Activated naive CD4-positive, alpha-beta T cell treated with anti-CD3 and anti-CD28 coated beads, Interleukin-2, amount 50 U/mL, for 72 hours (primary cell): Measurements from ENCODE around the gene AOX1. TPM values are rescaled to one million over a fixed set of nuclear protein-coding genes. Genes with fewer than 3 reads are reported as not detected.
"Not testable (repeated sequence)": the region's sequence is repeated elsewhere in the genome, so short reads cannot be mapped to it uniquely, and the experiment has no call there.

Source experiments
- ATAC-seq, 2 donors: fragments of 150-1000 bp; cut with Tn5 transposase; 2 replicates each; pipeline ENCODE4 v1.10.0; 2021; ENCODE audit warnings: mild to moderate bottlenecking in 2 of 2, moderate library complexity in 2 of 2
- DNase-seq, 2 donors: peaks; one replicate each; pipeline ENCODE4 v3.0.0; 2021 to 2022; ENCODE audit warnings: low spot score in 2 of 2
- H3K27ac Mint-ChIP-seq, 2 donors: one replicate each; pipeline ENCODE4 v1.8.0; 2022; ENCODE audit warnings: mild to moderate bottlenecking in 2 of 2, mixed read lengths in 2 of 2
- H3K36me3 Mint-ChIP-seq, 2 donors: one replicate each; pipeline ENCODE4 v1.8.0; 2022; ENCODE audit warnings: mixed read lengths in 2 of 2
- H3K9me3 Mint-ChIP-seq, 2 donors: one replicate each; pipeline ENCODE4 v1.8.0; 2022; ENCODE audit warnings: mixed read lengths in 2 of 2
- total RNA-seq, 2 donors: library from RNA; stranded (reverse); gene quantifications; one replicate each; pipeline ENCODE4 v1.2.3, GENCODE V29; 2022

The AOX1 gene
- total RNA-seq, 2 donors from 2014 or later = 0.05 to 0.49 TPM

DNA sequence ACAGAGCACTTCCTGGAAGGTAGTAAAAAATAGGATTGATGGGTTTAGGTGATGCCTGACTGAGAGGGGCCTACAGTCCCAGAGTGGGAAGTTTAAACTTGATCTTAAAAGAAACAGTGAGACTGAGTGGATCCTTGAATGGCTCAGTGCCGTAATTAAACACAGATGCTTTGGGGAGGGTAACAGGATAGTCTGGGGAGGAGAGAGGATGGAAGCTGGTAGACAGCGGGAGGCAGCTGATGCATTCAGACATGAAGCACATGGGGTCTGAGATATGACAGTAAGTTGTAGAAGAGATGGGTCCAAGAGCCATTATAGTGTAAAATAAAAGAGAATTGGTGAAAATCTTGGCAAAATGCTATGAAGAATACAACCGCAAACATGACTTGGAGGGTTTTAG is 54.4 kb downstream of the AOX1 start:
- no peaks in the 10 kb centered on the region for H3K36me3 Mint-ChIP-seq
- H3K27ac Mint-ChIP-seq = peak overlapping the region in 1 of 2 donors; percentile 3
- no peaks in the 10 kb centered on the region for H3K9me3 Mint-ChIP-seq
- no peak for DNase-seq
- ATAC-seq = no peak

- Mint-ChIP-seq H3K9me3 (peaks cover 0 to 2% of the 10 kb centered on the region in 2 donors), H3K27ac (no peak overlapping the region), H3K36me3 (no peaks in the 10 kb centered on the region)
- no peak for ATAC-seq
- no peak for DNase-seq
These were observed 55.1 kb downstream of the AOX1 start for GRCh38 chr2:200640901-200641300.

- not testable (repeated sequence) for ATAC-seq, DNase-seq, H3K9me3 Mint-ChIP-seq, H3K36me3 Mint-ChIP-seq
- H3K27ac Mint-ChIP-seq = peak overlapping the region in 1 of 2 donors; percentile 20
These were observed 62.9 kb downstream of the AOX1 start for GRCh38 chr2:200648518-200649281.

DNA sequence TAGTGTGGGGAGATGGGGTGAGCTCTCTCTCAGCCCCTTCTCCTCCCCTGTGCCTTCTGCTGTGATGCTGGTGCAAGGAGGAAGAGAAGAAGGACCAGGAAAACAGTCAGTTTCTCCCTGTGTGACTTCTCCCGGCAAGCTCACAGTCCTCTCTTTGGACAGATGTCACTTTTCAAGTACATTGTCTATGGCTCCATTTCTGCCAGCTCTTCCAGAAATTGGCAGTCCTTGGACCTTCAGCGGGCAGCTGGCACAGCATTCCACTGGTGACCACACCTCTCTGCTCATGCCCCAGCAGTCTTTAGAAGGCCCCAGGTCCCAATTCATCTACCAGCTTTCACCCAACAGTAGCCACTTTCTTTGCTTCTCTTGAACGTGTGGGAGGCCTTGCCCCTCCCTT is 63.9 kb downstream of the AOX1 start:
- DNase-seq = no peak
- H3K27ac Mint-ChIP-seq = peak overlapping the region in 1 of 2 donors; percentile 40
- no peak for ATAC-seq
- H3K9me3 Mint-ChIP-seq = peaks cover 0 to 5% of the 10 kb centered on the region in 2 donors
- H3K36me3 Mint-ChIP-seq = no peaks in the 10 kb centered on the region

- H3K9me3 Mint-ChIP-seq = peaks cover 0 to 5% of the 10 kb centered on the region in 2 donors
- H3K27ac Mint-ChIP-seq = peak overlapping the region in 1 of 2 donors; percentile 23
- DNase-seq (no peak), ATAC-seq (no peak)
- H3K36me3 Mint-ChIP-seq = no peaks in the 10 kb centered on the region
These were observed 64.4 kb downstream of the AOX1 start for GRCh38 chr2:200650195-200650594.

DNA sequence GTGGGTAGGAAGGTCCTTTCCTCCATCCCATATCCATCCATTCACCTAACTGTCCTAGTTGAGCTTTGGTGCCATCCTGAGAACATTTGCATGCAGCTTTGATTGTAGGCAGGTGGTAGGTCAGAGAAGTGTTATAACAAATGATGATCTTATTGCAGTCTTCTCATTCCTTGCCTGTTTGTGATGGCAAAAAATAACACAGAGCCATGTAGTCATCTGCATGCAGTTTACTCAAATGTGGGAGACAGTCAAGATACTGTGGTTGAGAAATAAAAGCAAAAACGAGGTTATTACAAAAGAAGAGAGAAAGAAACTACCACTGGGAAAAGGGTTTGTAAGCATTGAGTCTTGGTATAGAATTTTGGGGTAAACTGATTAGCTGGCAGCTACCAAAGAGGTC is 66.3 kb downstream of the AOX1 start:
- ATAC-seq (no peak), DNase-seq (no peak)
- Mint-ChIP-seq H3K27ac (no peak overlapping the region), H3K9me3 (no peaks in the 10 kb centered on the region), H3K36me3 (no peaks in the 10 kb centered on the region)

- Mint-ChIP-seq H3K27ac (no peak overlapping the region), H3K36me3 (no peaks in the 10 kb centered on the region), H3K9me3 (no peaks in the 10 kb centered on the region)
- DNase-seq = no peak
- no peak for ATAC-seq
These were observed 67.2 kb downstream of the AOX1 start for GRCh38 chr2:200653021-200653420.

DNA sequence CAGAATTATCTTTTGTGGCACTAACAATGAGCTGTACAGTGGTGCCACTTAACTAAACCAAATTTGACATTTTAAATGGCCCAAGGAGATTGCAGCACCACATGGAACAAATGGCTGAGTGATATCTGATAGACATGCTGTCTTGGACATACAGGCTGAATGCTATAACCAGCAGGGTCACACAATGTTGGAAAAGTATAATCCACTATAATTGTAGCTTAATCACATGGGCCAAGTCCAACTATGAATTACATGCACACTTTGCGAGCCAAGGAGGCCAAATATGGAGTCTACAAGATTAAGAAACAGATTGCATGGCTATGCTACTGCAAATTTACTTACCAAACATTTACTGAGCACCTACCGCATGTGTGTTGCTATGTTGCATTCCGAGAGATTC is 69.0 kb downstream of the AOX1 start:
- H3K36me3 Mint-ChIP-seq = no peaks in the 10 kb centered on the region
- no peak for ATAC-seq
- DNase-seq = no peak
- H3K27ac Mint-ChIP-seq = no peak overlapping the region
- H3K9me3 Mint-ChIP-seq = no peaks in the 10 kb centered on the region

DNA sequence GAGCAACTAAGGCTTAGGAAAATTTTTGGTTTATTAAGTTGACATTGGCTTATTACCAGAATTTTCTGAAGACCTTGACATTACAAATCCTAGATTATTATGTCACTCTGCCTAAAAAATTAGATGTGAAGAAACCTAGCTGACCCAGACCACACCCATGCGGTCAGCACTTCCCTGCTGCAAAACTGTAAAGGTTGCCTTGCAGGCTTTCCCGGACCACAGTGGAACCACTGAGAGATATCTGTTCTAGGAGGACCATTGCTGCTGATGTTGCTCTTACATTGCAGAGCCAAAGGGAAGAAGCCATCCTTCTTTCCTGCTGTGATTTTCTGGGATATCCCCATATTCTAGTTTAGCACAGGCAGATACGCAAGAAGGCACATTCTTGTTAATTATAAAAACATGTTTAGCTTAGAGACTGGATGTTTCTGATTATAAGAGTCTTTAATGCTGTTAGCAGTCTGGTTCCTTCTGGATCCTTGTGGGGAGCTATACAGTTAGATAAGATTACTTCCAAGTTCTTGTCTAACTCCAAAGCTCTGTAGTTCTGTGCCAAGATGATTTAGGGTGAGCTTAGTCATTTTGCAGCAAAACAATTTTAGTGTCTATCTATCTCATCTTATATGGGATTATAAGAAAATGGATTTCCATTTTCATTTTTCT is 70.2 kb downstream of the AOX1 start:
- no peak for DNase-seq
- H3K36me3 Mint-ChIP-seq = no peaks in the 10 kb centered on the region
- ATAC-seq = no peak
- H3K27ac Mint-ChIP-seq = no peak overlapping the region
- no peaks in the 10 kb centered on the region for H3K9me3 Mint-ChIP-seq

DNA sequence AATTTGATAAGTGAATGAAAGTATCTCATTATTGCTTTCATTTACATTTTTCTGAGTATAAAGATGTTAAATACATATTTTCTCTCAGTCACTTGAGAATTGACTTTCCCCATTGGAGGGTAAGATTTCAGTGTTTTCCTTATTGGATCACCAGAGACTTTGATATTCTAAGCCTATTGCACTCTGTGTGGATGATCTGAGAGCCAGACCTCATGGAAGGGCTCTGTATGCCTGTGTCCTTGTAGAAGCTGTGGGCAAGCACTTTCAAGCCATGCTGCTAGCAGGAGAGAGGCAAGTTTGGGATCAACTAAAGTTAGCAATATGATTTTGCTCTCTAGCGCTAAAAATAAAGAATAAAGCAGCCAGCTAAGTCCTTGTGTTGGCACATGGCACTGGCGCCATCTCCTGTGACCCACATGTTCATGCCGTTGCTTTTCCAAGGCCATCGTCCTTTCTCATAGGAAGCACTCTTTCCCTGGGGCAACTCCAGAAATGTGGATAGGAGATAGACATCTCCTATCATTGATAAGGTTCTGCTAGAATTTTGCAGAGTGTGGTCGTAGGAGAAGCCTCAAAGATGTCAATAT is 72.6 kb downstream of the AOX1 start:
- no peaks in the 10 kb centered on the region for H3K36me3 Mint-ChIP-seq
- no peak overlapping the region for H3K27ac Mint-ChIP-seq
- no peaks in the 10 kb centered on the region for H3K9me3 Mint-ChIP-seq
- ATAC-seq = no peak
- no peak for DNase-seq

DNA sequence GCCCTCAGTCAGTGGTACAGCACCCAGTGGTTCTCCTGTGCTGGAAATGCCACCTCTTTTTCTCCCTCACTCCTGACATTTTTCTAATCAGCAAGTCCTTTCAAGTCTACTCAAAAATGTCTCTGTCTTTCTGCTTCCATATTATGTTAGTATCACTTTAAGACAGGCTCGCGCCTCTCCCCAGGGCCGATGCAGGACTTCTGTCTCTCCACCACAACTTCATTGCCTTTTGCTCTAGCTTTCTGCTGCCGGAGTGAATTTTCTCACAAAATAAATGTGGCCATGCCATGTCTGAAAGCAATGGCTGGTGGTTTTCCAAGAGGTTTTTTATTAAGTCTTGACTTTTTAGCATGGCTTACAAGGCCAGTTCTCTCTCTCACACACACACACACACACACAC is 73.6 kb downstream of the AOX1 start:
- DNase-seq (no peak), ATAC-seq (no peak)
- H3K36me3 Mint-ChIP-seq = no peaks in the 10 kb centered on the region
- no peaks in the 10 kb centered on the region for H3K9me3 Mint-ChIP-seq
- no peak overlapping the region for H3K27ac Mint-ChIP-seq

DNA sequence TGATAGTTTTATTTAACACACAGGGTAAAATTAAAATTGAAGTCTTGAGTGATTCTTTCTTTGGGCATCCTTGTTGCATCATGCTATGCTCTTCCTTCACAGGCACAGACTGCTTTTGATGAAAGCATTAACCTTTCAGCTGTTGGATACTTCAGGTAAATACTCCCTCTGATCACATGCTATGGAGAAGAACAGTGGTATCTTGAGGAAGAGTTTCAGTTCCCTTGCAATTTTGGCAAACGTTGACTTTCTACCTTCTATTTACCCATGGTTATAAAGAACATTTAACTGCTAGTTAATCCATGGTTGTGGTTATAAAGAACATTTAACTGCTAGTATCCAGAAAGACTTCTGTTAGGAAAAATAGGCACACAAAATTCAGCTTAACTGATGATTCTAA is 75.7 kb downstream of the AOX1 start:
- no peak overlapping the region for H3K27ac Mint-ChIP-seq
- ATAC-seq (no peak), DNase-seq (no peak)
- H3K9me3 Mint-ChIP-seq = no peaks in the 10 kb centered on the region
- H3K36me3 Mint-ChIP-seq = no peaks in the 10 kb centered on the region

GRCh38 chr2:200662727-200663126 is 76.9 kb downstream of the AOX1 start:
- H3K9me3 Mint-ChIP-seq = peaks cover 0 to 5% of the 10 kb centered on the region in 2 donors
- H3K27ac Mint-ChIP-seq = no peak overlapping the region
- H3K36me3 Mint-ChIP-seq = no peaks in the 10 kb centered on the region
- DNase-seq = no peak
- no peak for ATAC-seq

DNA sequence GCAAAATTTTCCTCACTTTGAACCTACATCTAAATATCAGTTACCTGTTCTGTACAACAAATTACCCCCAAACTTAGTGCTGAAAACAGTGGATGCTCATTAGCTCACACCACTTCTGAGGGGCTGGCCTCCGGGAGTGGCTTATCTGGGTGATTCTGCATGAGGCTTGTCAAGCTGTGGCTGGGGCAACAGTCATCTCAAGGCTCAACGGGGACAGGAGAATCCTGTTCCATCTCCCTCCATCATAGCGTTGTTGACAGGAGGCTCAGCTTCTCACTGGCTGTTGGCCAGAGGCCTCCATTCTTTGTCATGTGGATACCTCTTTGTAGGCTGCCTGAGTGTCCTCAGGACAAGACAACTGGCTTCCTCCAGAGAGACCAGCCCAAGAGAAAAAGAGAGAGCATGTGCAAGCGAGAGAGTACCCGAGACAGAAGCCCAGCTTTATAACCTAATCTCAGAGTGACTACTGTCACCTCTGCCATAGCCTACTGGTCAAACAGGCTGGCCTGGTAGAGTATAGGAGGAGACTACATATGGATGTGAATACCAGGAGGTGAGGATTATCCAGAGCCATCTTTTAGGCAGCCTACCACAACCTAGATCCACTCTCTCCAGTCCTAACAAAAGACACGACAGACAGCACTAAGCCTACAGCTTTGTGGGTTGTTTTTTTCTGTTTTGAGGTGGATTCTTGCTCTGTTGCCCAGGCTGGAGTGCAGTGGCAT is 79.1 kb downstream of the AOX1 start:
- H3K36me3 Mint-ChIP-seq = no peaks in the 10 kb centered on the region
- no peak for DNase-seq
- H3K27ac Mint-ChIP-seq = peak overlapping the region in 1 of 2 donors; percentile 31
- peaks cover 0 to 5% of the 10 kb centered on the region in 2 donors for H3K9me3 Mint-ChIP-seq
- ATAC-seq = no peak

DNA sequence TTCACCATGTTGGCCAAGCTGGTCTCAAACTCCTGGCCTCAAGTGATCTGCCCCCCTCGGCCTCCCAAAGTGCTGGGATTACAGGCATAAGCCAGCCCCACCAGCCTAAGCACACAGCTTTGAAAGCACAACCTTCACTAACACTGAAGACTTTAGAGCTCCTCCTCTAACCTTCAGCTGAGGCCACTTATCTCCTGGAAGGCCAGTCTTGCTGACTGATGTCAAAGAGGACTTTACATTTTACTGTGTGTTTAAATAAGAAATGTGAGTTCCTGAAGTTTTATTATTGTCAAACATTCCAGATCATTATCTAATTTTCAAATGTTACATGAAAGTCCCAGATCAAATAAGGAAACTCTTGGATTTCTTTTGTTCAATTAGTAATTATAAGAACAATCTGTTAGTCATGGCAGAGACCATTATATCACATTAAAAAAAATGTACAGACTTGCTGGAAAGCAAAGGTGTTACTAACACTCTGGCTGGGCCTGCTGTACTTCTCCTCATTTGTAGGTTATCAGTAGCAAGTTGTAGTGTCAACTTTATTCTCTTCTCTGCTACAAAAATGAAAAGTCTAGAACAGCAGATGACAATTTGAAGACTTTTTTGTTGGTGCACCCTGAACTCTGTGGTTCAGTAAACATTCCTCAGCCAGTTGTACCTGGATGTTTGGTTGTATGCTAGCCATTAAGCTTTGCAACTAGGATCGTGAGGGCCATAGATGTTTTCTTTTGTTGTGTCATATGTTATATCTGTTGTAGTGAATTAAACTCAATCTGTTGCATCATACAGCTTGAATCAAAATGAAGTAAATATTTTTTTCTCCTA is 80.0 kb downstream of the AOX1 start:
- DNase-seq = no peak
- ATAC-seq = no peak
- Mint-ChIP-seq H3K27ac (no peak overlapping the region), H3K9me3 (peaks cover 0 to 5% of the 10 kb centered on the region in 2 donors), H3K36me3 (no peaks in the 10 kb centered on the region)

DNA sequence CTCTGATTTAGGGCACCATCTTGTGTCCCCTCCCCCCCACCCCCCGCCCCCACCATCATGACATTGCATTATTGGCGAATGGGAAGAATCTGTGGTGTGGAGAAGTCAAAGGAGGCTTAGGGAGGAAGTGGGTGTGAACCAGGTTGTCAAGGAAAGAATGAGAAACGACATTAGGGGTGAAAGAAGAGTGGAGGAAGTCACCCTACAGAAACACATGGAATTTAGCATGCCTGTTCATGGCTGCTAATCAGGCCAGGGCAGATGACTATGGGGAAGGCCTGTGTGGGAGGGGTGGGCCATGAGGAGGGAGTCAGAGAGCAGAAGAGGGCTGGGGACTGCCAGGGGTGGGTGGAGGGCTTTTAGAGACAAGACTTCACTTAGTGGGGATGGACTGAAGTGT is 81.6 kb downstream of the AOX1 start:
- DNase-seq (no peak), ATAC-seq (no peak)
- H3K36me3 Mint-ChIP-seq = no peaks in the 10 kb centered on the region
- no peak overlapping the region for H3K27ac Mint-ChIP-seq
- peaks cover 0 to 5% of the 10 kb centered on the region in 2 donors for H3K9me3 Mint-ChIP-seq
